Measurements from ENCODE around the gene MRFAP1L1.

The MRFAP1L1 gene

GRCh38 chr4:6742989-6743388 lies 33.3 kb upstream of the MRFAP1L1 start:
- no peak for TF ChIP-seq CTCF (IDR thresholded peaks at IDR 0.05)

GRCh38 chr4:6742507-6742906 lies 32.8 kb upstream of the MRFAP1L1 start:
- no peak for TF ChIP-seq CTCF (IDR thresholded peaks at IDR 0.05)

GRCh38 chr4:6740347-6740746 lies 30.7 kb upstream of the MRFAP1L1 start:
- TF ChIP-seq CTCF (IDR thresholded peaks at IDR 0.05), result no peak

- no peak for TF ChIP-seq CTCF (IDR thresholded peaks at IDR 0.05)
These were observed 30.3 kb upstream of the MRFAP1L1 start for GRCh38 chr4:6739920-6740319.

- TF ChIP-seq CTCF (IDR thresholded peaks at IDR 0.05), result no peak
These were observed 24.6 kb upstream of the MRFAP1L1 start for GRCh38 chr4:6734165-6734786.

GRCh38 chr4:6733358-6734164 lies 23.9 kb upstream of the MRFAP1L1 start:
- no peak for TF ChIP-seq CTCF (IDR thresholded peaks at IDR 0.05)

GRCh38 chr4:6732441-6733357 lies 23.0 kb upstream of the MRFAP1L1 start:
- TF ChIP-seq CTCF (IDR thresholded peaks at IDR 0.05), result no peak

Measured in LNCAP (cell line).